ENCODE measurements around the gene PRPF38B. TPM values are rescaled to one million over a fixed set of nuclear protein-coding genes. Genes with fewer than 3 reads are reported as not detected.

Gene PRPF38B
- total and polyA plus RNA-seq, 2 of the 8 experiments (the other 6 are each of a cell fraction or from before 2014, with no cell fraction given): 16.6 to 50.6 TPM

- 0 out of 2 replicates have a peak, but pooled peaks have one; percentile 39 for TF ChIP-seq TAF1 (IDR thresholded peaks at IDR 0.05; ENCODE audit: low read depth, low read length)
- TF ChIP-seq RAD21 (IDR thresholded peaks at IDR 0.05 in 1 of 2, conservative IDR thresholded peaks at IDR 0.05 in 1 of 2; ENCODE audit: low read depth in 2 of 2, low read length in 2 of 2): peak; percentile 23 to 41; a peak in 3 of 4 replicates
- peak; percentile 7 for TF ChIP-seq KDM4A (IDR thresholded peaks at IDR 0.05; ENCODE audit: low read depth, low read length, severe bottlenecking)
Observed at GRCh38 chr1:108692724-108693655, 880 bp downstream of the PRPF38B start (continued).

All from H1 (cell line).